ENCODE measurements around the gene NCCRP1.

The NCCRP1 gene

GRCh38 chr19:39248806-39249205 is 52.0 kb downstream of the NCCRP1 start, which contains the start of gene IFNL4:
TSS of gene IFNL4 (minus strand) at chr19:39248856.
- no peak for DNase-seq

DNA sequence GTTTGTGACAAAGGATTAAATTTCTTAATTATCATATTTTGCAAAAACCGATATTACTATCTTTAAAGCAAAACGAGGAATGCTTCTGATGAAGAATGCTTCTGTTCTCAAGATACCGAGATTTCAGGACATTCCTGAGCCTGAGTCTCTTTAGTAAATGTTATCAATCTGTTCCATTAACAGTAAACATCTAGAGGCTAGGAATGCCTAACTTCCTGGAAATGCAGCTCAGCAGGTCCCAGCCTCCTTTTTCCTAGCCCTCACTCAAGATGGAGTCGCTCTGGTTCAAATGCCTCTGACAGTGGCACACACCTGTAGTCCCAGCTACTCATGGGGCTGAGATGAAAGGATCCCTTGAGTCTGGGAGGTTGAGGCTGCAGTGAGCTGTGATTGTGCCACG is 54.3 kb downstream of the NCCRP1 start:
- no peak for DNase-seq
